GM13977 (cell line): ENCODE results near the gene ONECUT2.

ENCODE experiments used
- DNase-seq: peaks from one replicate; pipeline ENCODE4 v3.0.0; 2012; ENCODE audit warnings: low spot score
- CTCF ChIP-seq: IDR thresholded peaks from 2 replicates; pipeline ENCODE4 v1.5.1; 2012; ENCODE audit warnings: mild to moderate bottlenecking, control low read depth; ENCODE audit not compliant: insufficient read depth; ENCODE audit errors: extremely low read depth, missing control alignments
- in situ Hi-C: fragments of 300-500 bp; cut with MboI; formaldehyde crosslinking; loops from one replicate; pipeline ENCODE4 v1.12.0; 2022; ENCODE audit warnings: low sequenced_read_pairs, low pct_unique_long_range_greater_than_20kb, mixed read lengths, inconsistent platforms; ENCODE audit not compliant: unreplicated experiment

ONECUT2 gene

GRCh38 chr18:57480733-57481132 lies 45.6 kb downstream of the ONECUT2 start:
- in situ Hi-C loops: no loop called here
- TF ChIP-seq CTCF: no peak
- DNase-seq: no peak

- in situ Hi-C loops: no loop called here
- no peak for TF ChIP-seq CTCF
- DNase-seq: no peak
Measured at GRCh38 chr18:57497372-57498294, 62.5 kb downstream of the ONECUT2 start.

GRCh38 chr18:57498682-57499256 lies 63.6 kb downstream of the ONECUT2 start:
- in situ Hi-C loops: no loop called here
- TF ChIP-seq CTCF: no peak
- DNase-seq: no peak

- TF ChIP-seq CTCF: no peak
- in situ Hi-C loops: no loop called here
- DNase-seq: no peak
Measured at GRCh38 chr18:57502624-57503023, 67.5 kb downstream of the ONECUT2 start.

GRCh38 chr18:57505231-57505630 lies 70.1 kb downstream of the ONECUT2 start:
- TF ChIP-seq CTCF: no peak
- in situ Hi-C loops: no loop called here

GRCh38 chr18:57516056-57516455 lies 80.9 kb downstream of the ONECUT2 start:
- in situ Hi-C loops: no loop called here
- DNase-seq: no peak
- no peak for TF ChIP-seq CTCF

More at GRCh38 chr18:57505231-57505630, 70.1 kb downstream of the ONECUT2 start:
- no peak for DNase-seq
